ENCODE data around the gene GLT8D1. TPM values are rescaled to one million over a fixed set of nuclear protein-coding genes. Genes with fewer than 3 reads are reported as not detected.

The GLT8D1 gene
- 10 to 100 TPM; 31.5 to 47.4 (median 35.7) TPM for total RNA-seq
- 10 to 100 TPM in 2 of 3 donors, 1 to 10 TPM in 1; 9.2 to 29.4 (median 11.4) TPM for polyA plus RNA-seq

- Histone ChIP-seq H3K4me1 (peaks cover 0 to 42% (median 33%) of the 10 kb centered on the region in 4 donors), H3K4me3 (peak within 1 kb of the TSS; percentile 63 to 84 (median 68)), H3K27me3 (no peaks in the 10 kb centered on the region), H3K9me3 (no peaks in the 10 kb centered on the region), H3K27ac (peak within 1 kb of the TSS; percentile 86 to 91 (median 88)), H3K36me3 (peaks cover 5 to 24% (median 11%) of the 10 kb centered on the region in 4 donors)
- intact Hi-C loops (cut with DNase I), result loop anchor here (1.0 to 5.0 kb wide), 2 partner anchors 20 to 169 kb away; partner anchors contain the start of genes GNL3 and UQCC5
- peak; percentile 89 for DNase-seq
- no peak for TF ChIP-seq CTCF (IDR thresholded peaks at IDR 0.05)
- peak; percentile 76 to 90 (median 88) for TF ChIP-seq POLR2AphosphoS5 (IDR thresholded peaks at IDR 0.05)
- TF ChIP-seq POLR2A (IDR thresholded peaks at IDR 0.05), result peak; percentile 53 to 63
- TF ChIP-seq EP300 (IDR thresholded peaks at IDR 0.05), result no peak
- WGBS, 2 donors, result 0% methylated on average over 94 of the region's 94 CpGs
Measured at GRCh38 chr3:52705688-52706686, at the start of gene GLT8D1, which contains the start of gene SPCS1. Gene GLT8D1, minus strand, starts transcription at chr3:52705791. Its CDS starts 5,331 bp downstream, at chr3:52700460. Gene SPCS1, plus strand, starts transcription at chr3:52706106. Its CDS starts 141 bp downstream, at chr3:52706247.

- TF ChIP-seq POLR2AphosphoS5 (IDR thresholded peaks at IDR 0.05), result no peak
- TF ChIP-seq CTCF (IDR thresholded peaks at IDR 0.05), result no peak
- TF ChIP-seq POLR2A (IDR thresholded peaks at IDR 0.05), result no peak
- no peak for TF ChIP-seq EP300 (IDR thresholded peaks at IDR 0.05)
- no peak for DNase-seq
- Histone ChIP-seq H3K9me3 (no peaks in the 10 kb centered on the region), H3K4me1 (no peaks in the 10 kb centered on the region), H3K4me3 (no peak overlapping the region), H3K36me3 (peaks cover 24 to 93% (median 38%) of the 10 kb centered on the region in 4 donors), H3K27ac (no peak overlapping the region), H3K27me3 (no peaks in the 10 kb centered on the region)
- 95 to 97% methylated on average over 4 of the region's 4 CpGs for WGBS, 2 donors
- intact Hi-C loops (cut with DNase I), result no loop called here
Measured at GRCh38 chr3:52754373-52754772, 48.8 kb upstream of the GLT8D1 start.

DNA sequence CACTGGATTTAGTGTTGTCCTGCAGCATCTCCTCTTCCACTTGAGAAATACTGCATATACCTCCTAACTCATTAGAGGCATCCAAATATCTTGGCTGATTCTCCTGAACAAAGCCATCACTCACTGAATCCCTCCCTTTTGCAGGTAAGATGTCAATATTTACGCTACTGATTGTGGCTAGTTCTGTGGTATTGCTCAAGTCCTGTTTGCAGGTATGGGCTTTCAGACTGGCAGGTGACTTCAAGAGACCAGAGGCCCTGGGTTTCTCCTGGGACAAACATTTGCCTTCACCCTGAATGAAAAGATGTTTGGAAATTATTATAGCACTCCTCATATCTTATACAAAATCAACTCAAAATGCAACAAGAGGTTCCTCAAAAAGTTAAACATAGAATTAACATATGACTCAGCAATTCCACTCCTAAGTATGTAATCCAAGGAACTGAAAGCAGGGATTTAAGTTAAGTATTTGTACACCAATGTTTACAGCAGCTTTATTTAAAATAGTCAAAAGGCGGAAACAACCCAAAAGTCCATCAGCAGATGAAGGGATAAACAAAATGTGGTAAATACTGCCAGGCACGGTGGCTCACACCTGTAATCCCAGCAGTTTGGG is 46.6 kb upstream of the GLT8D1 start:
- TF ChIP-seq EP300 (IDR thresholded peaks at IDR 0.05) (no peak), CTCF (IDR thresholded peaks at IDR 0.05) (no peak), POLR2A (IDR thresholded peaks at IDR 0.05) (no peak), POLR2AphosphoS5 (IDR thresholded peaks at IDR 0.05) (no peak)
- Histone ChIP-seq H3K4me3 (no peak overlapping the region), H3K9me3 (no peaks in the 10 kb centered on the region), H3K27me3 (no peaks in the 10 kb centered on the region), H3K36me3 (peaks cover 36 to 95% (median 42%) of the 10 kb centered on the region in 4 donors), H3K27ac (no peak overlapping the region), H3K4me1 (no peaks in the 10 kb centered on the region)
- no peak for DNase-seq
- 88 to 92% methylated on average over 3 of the region's 3 CpGs for WGBS, 2 donors
- intact Hi-C loops (cut with DNase I), result no loop called here

- H3K4me1 ChIP-seq, result no peaks in the 10 kb centered on the region
- intact Hi-C loops (cut with DNase I), result no loop called here
- H3K36me3 ChIP-seq, result peaks cover 34 to 100% (median 70%) of the 10 kb centered on the region in 4 donors
- no peak overlapping the region for H3K27ac ChIP-seq
- H3K9me3 ChIP-seq, result no peaks in the 10 kb centered on the region
- TF ChIP-seq POLR2A (IDR thresholded peaks at IDR 0.05), result no peak
- no peak for TF ChIP-seq POLR2AphosphoS5 (IDR thresholded peaks at IDR 0.05)
- no peak for TF ChIP-seq CTCF (IDR thresholded peaks at IDR 0.05)
- TF ChIP-seq EP300 (IDR thresholded peaks at IDR 0.05), result no peak
- H3K4me3 ChIP-seq, result no peak overlapping the region
- DNase-seq, result no peak
- H3K27me3 ChIP-seq, result no peaks in the 10 kb centered on the region
- WGBS, 2 donors, result 93 to 94% methylated on average over 2 of the region's 2 CpGs
Measured at GRCh38 chr3:52743721-52744120, 38.1 kb upstream of the GLT8D1 start.
